GM19397 (cell line): ENCODE measurements around the gene TTLL5.
"Not testable (repeated sequence)": the region's sequence is repeated elsewhere in the genome, so short reads cannot be mapped to it uniquely, and the experiment has no call there.

ENCODE experiments used
- ATAC-seq: cut with Tn5 transposase; IDR thresholded peaks from one replicate; pipeline ENCODE4 v1.9.1; 2021; ENCODE audit warnings: mild to moderate bottlenecking, moderate library complexity; ENCODE audit not compliant: unreplicated experiment

TTLL5 gene

GRCh38 chr14:75648066-75648838, 12.8 kb upstream of the TTLL5 start:
- no peak for ATAC-seq

GRCh38 chr14:75649337-75649736, 11.7 kb upstream of the TTLL5 start:
- no peak for ATAC-seq

- no peak for ATAC-seq
Observed at GRCh38 chr14:75649773-75650172, 11.3 kb upstream of the TTLL5 start.

- no peak for ATAC-seq
Observed at GRCh38 chr14:75650253-75651058, 10.6 kb upstream of the TTLL5 start.

- no peak for ATAC-seq
Observed at GRCh38 chr14:75653563-75653962, 7.5 kb upstream of the TTLL5 start.

GRCh38 chr14:75654127-75654732, 6.8 kb upstream of the TTLL5 start:
- no peak for ATAC-seq

GRCh38 chr14:75655235-75655634, 5.8 kb upstream of the TTLL5 start:
- ATAC-seq, result no peak

- no peak for ATAC-seq
Observed at GRCh38 chr14:75657331-75657730, 3.7 kb upstream of the TTLL5 start.

GRCh38 chr14:75658957-75659356, 2.1 kb upstream of the TTLL5 start:
- no peak for ATAC-seq

GRCh38 chr14:75660238-75660629, 812 bp upstream of the TTLL5 start:
- no peak for ATAC-seq

GRCh38 chr14:75661499-75661814, 411 bp downstream of the TTLL5 start:
- ATAC-seq, result no peak

GRCh38 chr14:75662966-75663365, 1.9 kb downstream of the TTLL5 start:
- no peak for ATAC-seq

GRCh38 chr14:75667099-75667765, 6.2 kb downstream of the TTLL5 start:
- ATAC-seq, result no peak

GRCh38 chr14:75672605-75673192, 11.7 kb downstream of the TTLL5 start:
- ATAC-seq, result no peak

GRCh38 chr14:75673345-75674035, 12.4 kb downstream of the TTLL5 start:
- no peak for ATAC-seq

- no peak for ATAC-seq
Observed at GRCh38 chr14:75675265-75675960, 14.4 kb downstream of the TTLL5 start.

- no peak for ATAC-seq
Observed at GRCh38 chr14:75685910-75686309, 24.9 kb downstream of the TTLL5 start.

- no peak for ATAC-seq
Observed at GRCh38 chr14:75689012-75689411, 28.0 kb downstream of the TTLL5 start.

GRCh38 chr14:75690010-75690409, 29.0 kb downstream of the TTLL5 start:
- no peak for ATAC-seq

GRCh38 chr14:75695025-75695424, 34.0 kb downstream of the TTLL5 start:
- not testable (repeated sequence) for ATAC-seq
